CD4-positive, alpha-beta T cell (primary cell): ENCODE measurements around the gene DPEP3. TPM values are rescaled to one million over a fixed set of nuclear protein-coding genes. Genes with fewer than 3 reads are reported as not detected.
"Not testable (repeated sequence)": the region's sequence is repeated elsewhere in the genome, so short reads cannot be mapped to it uniquely, and the experiment has no call there.

ENCODE experiments used
- ATAC-seq: fragments of 200-7000 bp; cut with Tn5 transposase; one replicate; pipeline ENCODE4 v1.10.0; 2022; ENCODE audit warnings: mild to moderate bottlenecking; ENCODE audit not compliant: poor library complexity
- CTCF ChIA-PET: fragments of 350-600 bp; sonication (Branson Sonifier 250); formaldehyde crosslinking; loops from one replicate; lab custom pipeline; 2021; ENCODE audit warnings: antibody characterized with exemption, inconsistent platforms; lab: Charles Lee
- POLR2A ChIA-PET: fragments of 350-600 bp; sonication (Branson Sonifier 250); formaldehyde crosslinking; loops from one replicate; lab custom pipeline; 2021; ENCODE audit warnings: antibody characterized with exemption, inconsistent platforms; lab: Charles Lee
- DNase-seq, 14 experiments: peaks; one replicate each; pipeline ENCODE4 v3.0.0-alpha.2; 2013 to 2020; ENCODE audit warnings: mixed read lengths in 2 of 14
- H3K27ac ChIP-seq, 2 donors: one replicate each; pipeline versions ENCODE4 v1.5.1 to v1.7.0; 2013; ENCODE audit warnings: low read length in 2 of 2, low read depth in 1 of 2, mild to moderate bottlenecking in 1 of 2
- H3K27me3 ChIP-seq, 2 experiments: 1 replicate in 1 of 2; 2 replicates in 1 of 2; pipeline versions ENCODE4 v1.6.1 to v1.7.0; 2013; ENCODE audit warnings: low read length in 2 of 2, control low read depth in 1 of 2, mild to moderate bottlenecking in 1 of 2, moderate library complexity in 1 of 2; ENCODE audit not compliant: insufficient read depth in 2 of 2, control insufficient read depth in 1 of 2
- H3K36me3 ChIP-seq: one replicate; pipeline ENCODE4 v1.6.1; 2013; ENCODE audit warnings: low read length, control low read depth; ENCODE audit not compliant: insufficient read depth
- H3K4me1 ChIP-seq: one replicate; pipeline ENCODE4 v1.6.1; 2013; ENCODE audit warnings: low read length, control low read depth; ENCODE audit not compliant: insufficient read depth
- H3K4me3 ChIP-seq: one replicate; pipeline ENCODE4 v1.5.1; 2013; ENCODE audit warnings: mild to moderate bottlenecking, low read length, moderate library complexity
- H3K9me3 ChIP-seq, 2 experiments: 1 replicate in 1 of 2; 2 replicates in 1 of 2; pipeline versions ENCODE4 v1.6.1 to v1.7.0; 2013; ENCODE audit warnings: low read length in 2 of 2, mild to moderate bottlenecking in 2 of 2, control low read depth in 1 of 2, moderate library complexity in 1 of 2; ENCODE audit not compliant: control insufficient read depth in 1 of 2, insufficient read depth in 1 of 2
- H3K27ac Mint-ChIP-seq: one replicate; pipeline ENCODE4 v1.8.0; 2020; ENCODE audit warnings: mixed read lengths
- H3K27me3 Mint-ChIP-seq: one replicate; pipeline ENCODE4 v1.8.0; 2021; ENCODE audit warnings: mixed read lengths
- H3K36me3 Mint-ChIP-seq: one replicate; pipeline ENCODE4 v1.8.0; 2021; ENCODE audit warnings: low read depth, mixed read lengths
- H3K4me1 Mint-ChIP-seq: one replicate; pipeline ENCODE4 v1.8.0; 2021; ENCODE audit warnings: low read depth, mixed read lengths
- H3K4me3 Mint-ChIP-seq: one replicate; pipeline ENCODE4 v1.8.0; 2020; ENCODE audit warnings: mild to moderate bottlenecking, mixed read lengths
- H3K9me3 Mint-ChIP-seq: one replicate; pipeline ENCODE4 v1.8.0; 2020; ENCODE audit warnings: mixed read lengths
- intact Hi-C, 2 experiments: fragments of 100-400 bp; cut with DNase I in 1 of 2; cut with micrococcal nuclease in 1 of 2; formaldehyde crosslinking; loops; one replicate each; pipeline versions ENCODE4 v1.15.1 to v1.9.0; 2023 to 2025; cut with DNase I, micrococcal nuclease
- total RNA-seq, 174 experiments: library from RNA in 2 of 174; stranded (reverse) in 2 of 174; gene quantifications; one replicate each; pipeline ENCODE4 v1.2.3 and lab custom pipeline; 2021 to 2026
- TF ChIP-seq, protein P1 (sequence below): fragments of 200-600 bp; IDR thresholded peaks from one replicate; pipeline ENCODE4 v1.8.0; 2022; ENCODE audit warnings: antibody characterized with exemption, mild to moderate bottlenecking

Gene DPEP3
- total RNA-seq, 2 experiments from 2014 or later, result 0.53 to 0.63 TPM

- H3K9me3 Mint-ChIP-seq, result no peaks in the 10 kb centered on the region
- TF ChIP-seq, protein P1, sequence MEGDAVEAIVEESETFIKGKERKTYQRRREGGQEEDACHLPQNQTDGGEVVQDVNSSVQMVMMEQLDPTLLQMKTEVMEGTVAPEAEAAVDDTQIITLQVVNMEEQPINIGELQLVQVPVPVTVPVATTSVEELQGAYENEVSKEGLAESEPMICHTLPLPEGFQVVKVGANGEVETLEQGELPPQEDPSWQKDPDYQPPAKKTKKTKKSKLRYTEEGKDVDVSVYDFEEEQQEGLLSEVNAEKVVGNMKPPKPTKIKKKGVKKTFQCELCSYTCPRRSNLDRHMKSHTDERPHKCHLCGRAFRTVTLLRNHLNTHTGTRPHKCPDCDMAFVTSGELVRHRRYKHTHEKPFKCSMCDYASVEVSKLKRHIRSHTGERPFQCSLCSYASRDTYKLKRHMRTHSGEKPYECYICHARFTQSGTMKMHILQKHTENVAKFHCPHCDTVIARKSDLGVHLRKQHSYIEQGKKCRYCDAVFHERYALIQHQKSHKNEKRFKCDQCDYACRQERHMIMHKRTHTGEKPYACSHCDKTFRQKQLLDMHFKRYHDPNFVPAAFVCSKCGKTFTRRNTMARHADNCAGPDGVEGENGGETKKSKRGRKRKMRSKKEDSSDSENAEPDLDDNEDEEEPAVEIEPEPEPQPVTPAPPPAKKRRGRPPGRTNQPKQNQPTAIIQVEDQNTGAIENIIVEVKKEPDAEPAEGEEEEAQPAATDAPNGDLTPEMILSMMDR, result no peak
- ATAC-seq, result no peak
- ChIA-PET POLR2A (interaction anchor here (1.0 to 1.3 kb wide), 5 partner anchors 10 to 47 kb away, joined by 3 to 4 read pairs (median 3); partner anchors contain the start of gene PSKH1), CTCF (interaction anchor here (1.2 to 1.6 kb wide), 2 partner anchors 56 to 272 kb away, joined by 4 to 5 read pairs; no protein-coding TSS in a partner anchor)
- peak overlapping the region; percentile 89 for H3K27ac Mint-ChIP-seq
- Histone ChIP-seq H3K36me3 (peaks cover 12% of the 10 kb centered on the region), H3K27me3 (no peaks in the 10 kb centered on the region), H3K4me1 (peaks cover 67% of the 10 kb centered on the region), H3K9me3 (no peaks in the 10 kb centered on the region), H3K4me3 (peak overlapping the region; percentile 25), H3K27ac (peak overlapping the region; percentile 53 to 55)
- H3K36me3 Mint-ChIP-seq, result peaks cover 27% of the 10 kb centered on the region
- intact Hi-C loops, result loop anchor here (1.0 to 5.0 kb wide), 3 partner anchors 29 to 103 kb away; partner anchors contain the start of genes PSKH1 (in 1 of the 2) and SLC12A4 (in 1 of the 2)
- H3K27me3 Mint-ChIP-seq, result no peaks in the 10 kb centered on the region
- H3K4me3 Mint-ChIP-seq, result peak overlapping the region; percentile 58
- DNase-seq, result peak in 9 of 14 experiments; percentile 23 to 66 (median 55)
- H3K4me1 Mint-ChIP-seq, result peaks cover 50% of the 10 kb centered on the region
Observed at GRCh38 chr16:67939507-67940445, 40.5 kb downstream of the DPEP3 start.

DNA sequence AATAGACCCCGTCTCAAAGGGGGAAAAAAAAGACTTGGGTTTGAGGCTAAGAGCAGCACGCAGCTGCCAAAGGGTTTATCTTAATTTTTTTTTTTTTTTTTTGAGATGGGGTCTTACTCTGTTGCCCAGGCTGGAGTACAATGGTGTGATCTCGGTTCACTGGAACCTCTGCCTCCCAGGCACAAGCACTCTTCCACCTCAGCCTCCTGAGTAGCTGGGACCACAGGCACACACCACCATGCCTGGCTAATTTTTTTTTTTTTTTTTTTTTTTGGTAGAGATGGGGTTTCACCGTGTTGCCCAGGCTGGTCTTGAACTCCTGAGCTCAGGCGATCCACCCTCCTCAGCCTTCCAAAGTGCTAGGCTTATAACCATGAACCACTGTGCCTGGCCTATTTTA, 42.6 kb downstream of the DPEP3 start:
- ChIA-PET CTCF (interaction anchor here (0.7 to 1.3 kb wide), 2 partner anchors 121 to 215 kb away, joined by 3 to 4 read pairs; no protein-coding TSS in a partner anchor), POLR2A (interaction anchor here (0.6 to 3.8 kb wide), 4 partner anchors 9 to 298 kb away, joined by 3 to 26 read pairs (median 3); partner anchors contain the start of genes CENPT, ESRP2 and NUTF2)
- Mint-ChIP-seq H3K27ac (peak overlapping the region; percentile 95), H3K36me3 (peaks cover 41% of the 10 kb centered on the region), H3K4me1 (peaks cover 51% of the 10 kb centered on the region)
- intact Hi-C loops, result loop anchor here (2.0 to 5.0 kb wide), 4 partner anchors 31 to 105 kb away; partner anchors contain the start of genes DDX28 (in 1 of the 2), DUS2 (in 1 of the 2), PSKH1 (in 1 of the 2) and SLC12A4 (in 1 of the 2)
- Histone ChIP-seq H3K4me1 (peaks cover 68% of the 10 kb centered on the region), H3K36me3 (peaks cover 25% of the 10 kb centered on the region), H3K27ac (peak overlapping the region; percentile 84 to 89)
- not testable (repeated sequence) for H3K4me3 ChIP-seq, ATAC-seq, H3K9me3 Mint-ChIP-seq, H3K27me3 Mint-ChIP-seq, H3K9me3 ChIP-seq, H3K4me3 Mint-ChIP-seq, H3K27me3 ChIP-seq, DNase-seq

DNA sequence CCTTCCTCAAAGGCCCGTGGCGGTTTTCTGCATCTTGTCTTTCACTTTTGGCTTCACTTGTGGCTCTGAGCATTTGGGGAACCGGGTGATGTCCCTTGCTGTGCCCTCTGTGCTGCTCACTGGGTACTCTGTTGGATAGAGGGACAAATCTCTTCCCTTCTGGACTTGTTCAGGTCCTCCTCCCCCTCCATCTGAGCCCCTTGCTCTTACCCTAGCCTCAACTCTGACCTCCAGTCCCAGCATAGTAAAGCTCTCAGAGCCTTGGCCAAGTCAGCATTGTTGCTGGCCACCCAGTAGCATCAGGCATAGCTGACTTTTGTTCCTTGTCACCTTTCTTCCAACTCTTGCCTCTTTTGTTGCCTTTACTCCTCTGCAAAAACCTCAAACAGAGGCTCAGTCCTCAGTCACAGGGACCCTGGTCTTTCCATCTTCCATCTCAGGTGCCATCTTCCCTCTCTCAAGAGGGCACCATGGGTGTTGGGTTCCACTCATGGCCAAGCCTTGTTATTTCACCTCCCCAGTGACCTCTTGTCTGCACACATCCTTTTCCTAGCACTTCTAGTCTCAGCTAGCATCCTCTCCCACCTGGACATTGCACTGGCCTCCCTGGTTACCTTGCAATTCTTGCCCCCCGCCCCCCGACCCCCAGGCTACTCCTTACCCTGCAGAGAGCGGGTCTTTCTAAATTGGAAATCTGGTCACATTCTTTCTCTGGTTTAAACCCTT, 43.3 kb downstream of the DPEP3 start:
- Mint-ChIP-seq H3K27me3 (no peaks in the 10 kb centered on the region), H3K9me3 (no peaks in the 10 kb centered on the region), H3K36me3 (peaks cover 43% of the 10 kb centered on the region), H3K27ac (peak overlapping the region; percentile 95), H3K4me1 (peaks cover 47% of the 10 kb centered on the region), H3K4me3 (peak overlapping the region; percentile 98)
- no peak for ATAC-seq
- TF ChIP-seq, protein P1, result no peak
- ChIA-PET POLR2A (interaction anchor here (0.8 to 3.8 kb wide), 29 partner anchors 8 to 390 kb away, joined by 3 to 44 read pairs (median 6); partner anchors contain the start of genes CARMIL2, CENPT, CTCF and DDX28), CTCF (interaction anchor here (0.7 to 2.0 kb wide), 5 partner anchors 103 to 416 kb away, joined by 3 to 9 read pairs (median 4); no protein-coding TSS in a partner anchor)
- Histone ChIP-seq H3K4me3 (peak overlapping the region; percentile 96), H3K9me3 (no peaks in the 10 kb centered on the region), H3K4me1 (peaks cover 62% of the 10 kb centered on the region), H3K27me3 (no peaks in the 10 kb centered on the region), H3K36me3 (peaks cover 26% of the 10 kb centered on the region), H3K27ac (peak overlapping the region; percentile 84 to 89)
- peak in 13 of 14 experiments; percentile 57 to 93 (median 69) for DNase-seq
- intact Hi-C loops, result loop anchor here (1.0 to 5.0 kb wide), 7 partner anchors 31 to 105 kb away; partner anchors contain the start of genes SLC12A4 (in 2 of the 2), DDX28 (in 1 of the 2), DUS2 (in 1 of the 2) and NUTF2 (in 1 of the 2)
